IPS-20b (cell line): Measurements from ENCODE around the gene TAL1.
"Not testable (repeated sequence)": the region's sequence is repeated elsewhere in the genome, so short reads cannot be mapped to it uniquely, and the experiment has no call there.

ENCODE experiments used
- H3K27ac ChIP-seq: one replicate; pipeline ENCODE4 v1.5.1; 2013; ENCODE audit warnings: low read length
- H3K27me3 ChIP-seq: 2 replicates; pipeline ENCODE4 v1.6.1; 2013; ENCODE audit warnings: mild to moderate bottlenecking, low read length, inconsistent platforms; ENCODE audit not compliant: insufficient read depth
- H3K36me3 ChIP-seq: 2 replicates; pipeline ENCODE4 v1.6.1; 2013; ENCODE audit warnings: low read depth, mild to moderate bottlenecking, inconsistent platforms, low read length, moderate library complexity; ENCODE audit not compliant: insufficient read depth
- H3K4me1 ChIP-seq: 2 replicates; pipeline ENCODE4 v1.6.1; 2013; ENCODE audit warnings: mild to moderate bottlenecking, control low read depth, inconsistent platforms, low read length, moderate library complexity; ENCODE audit not compliant: insufficient read depth
- H3K4me3 ChIP-seq: 2 replicates; pipeline ENCODE4 v1.5.1; 2013; ENCODE audit warnings: mild to moderate bottlenecking, low read length, inconsistent platforms
- H3K9ac ChIP-seq: 2 replicates; pipeline ENCODE4 v1.6.1; 2013; ENCODE audit warnings: low read depth, mild to moderate bottlenecking, inconsistent platforms, low read length, moderate library complexity
- H3K9me3 ChIP-seq: 2 replicates; pipeline ENCODE4 v1.6.1; 2013; ENCODE audit warnings: mild to moderate bottlenecking, low read depth, low read length, inconsistent platforms; ENCODE audit not compliant: insufficient read depth

Gene TAL1

GRCh38 chr1:47232187-47232874, at the start of gene TAL1:
TSS of gene TAL1 (minus strand) at chr1:47232225. CDS start at chr1:47225888, 6,337 bp downstream.
- peaks cover 5% of the 10 kb centered on the region; the same call in 1 of the 2 replicates for H3K9me3 ChIP-seq
- peaks cover 97% of the 10 kb centered on the region for H3K27me3 ChIP-seq
- peak within 1 kb of the TSS; percentile 54 for H3K4me3 ChIP-seq
- no peaks in the 10 kb centered on the region for H3K36me3 ChIP-seq
- H3K9ac ChIP-seq = no peak within 1 kb of the TSS
- H3K4me1 ChIP-seq = peaks cover 26% of the 10 kb centered on the region; the same call in 1 of the 2 replicates
- no peak within 1 kb of the TSS for H3K27ac ChIP-seq

- Histone ChIP-seq H3K4me3 (no peak overlapping the region), H3K36me3 (peaks cover 83% of the 10 kb centered on the region), H3K4me1 (no peaks in the 10 kb centered on the region), H3K27ac (no peak overlapping the region), H3K27me3 (no peaks in the 10 kb centered on the region), H3K9me3 (no peaks in the 10 kb centered on the region), H3K9ac (no peak overlapping the region)
Observed at GRCh38 chr1:47280142-47280541, 48.1 kb upstream of the TAL1 start.

- Histone ChIP-seq H3K4me3 (no peak overlapping the region), H3K4me1 (no peaks in the 10 kb centered on the region), H3K36me3 (peaks cover 73% of the 10 kb centered on the region), H3K9ac (no peak overlapping the region), H3K9me3 (no peaks in the 10 kb centered on the region), H3K27me3 (no peaks in the 10 kb centered on the region), H3K27ac (no peak overlapping the region)
Observed at GRCh38 chr1:47276850-47277249, 44.8 kb upstream of the TAL1 start.

- H3K4me1 ChIP-seq, H3K4me3 ChIP-seq, H3K27me3 ChIP-seq, H3K9ac ChIP-seq, H3K9me3 ChIP-seq, H3K27ac ChIP-seq: not testable (repeated sequence)
- peaks cover 73% of the 10 kb centered on the region for H3K36me3 ChIP-seq
Observed at GRCh38 chr1:47275811-47276210, 43.8 kb upstream of the TAL1 start.

- not testable (repeated sequence) for H3K4me1 ChIP-seq, H3K9ac ChIP-seq, H3K4me3 ChIP-seq, H3K9me3 ChIP-seq, H3K27ac ChIP-seq, H3K27me3 ChIP-seq
- H3K36me3 ChIP-seq = peaks cover 80% of the 10 kb centered on the region
Observed at GRCh38 chr1:47265529-47265928, 33.5 kb upstream of the TAL1 start.

GRCh38 chr1:47262787-47263413, 30.9 kb upstream of the TAL1 start:
- no peaks in the 10 kb centered on the region for H3K4me1 ChIP-seq
- H3K27me3 ChIP-seq = no peaks in the 10 kb centered on the region
- no peaks in the 10 kb centered on the region for H3K9me3 ChIP-seq
- peaks cover 76% of the 10 kb centered on the region for H3K36me3 ChIP-seq
- no peak overlapping the region for H3K27ac ChIP-seq
- no peak overlapping the region for H3K4me3 ChIP-seq
- H3K9ac ChIP-seq = no peak overlapping the region

- no peak overlapping the region for H3K4me3 ChIP-seq
- H3K9ac ChIP-seq = no peak overlapping the region
- no peaks in the 10 kb centered on the region for H3K27me3 ChIP-seq
- H3K4me1 ChIP-seq = no peaks in the 10 kb centered on the region
- no peak overlapping the region for H3K27ac ChIP-seq
- no peaks in the 10 kb centered on the region for H3K9me3 ChIP-seq
- peaks cover 79% of the 10 kb centered on the region for H3K36me3 ChIP-seq
Observed at GRCh38 chr1:47257224-47257623, 25.2 kb upstream of the TAL1 start.

- no peaks in the 10 kb centered on the region for H3K4me1 ChIP-seq
- H3K27ac ChIP-seq = no peak overlapping the region
- H3K27me3 ChIP-seq = no peaks in the 10 kb centered on the region
- H3K4me3 ChIP-seq = no peak overlapping the region
- no peak overlapping the region for H3K9ac ChIP-seq
- no peaks in the 10 kb centered on the region for H3K9me3 ChIP-seq
- peaks cover 57% of the 10 kb centered on the region for H3K36me3 ChIP-seq
Observed at GRCh38 chr1:47252795-47253194, 20.8 kb upstream of the TAL1 start.

- no peaks in the 10 kb centered on the region for H3K9me3 ChIP-seq
- H3K36me3 ChIP-seq = peaks cover 54% of the 10 kb centered on the region
- H3K27ac ChIP-seq = no peak overlapping the region
- no peaks in the 10 kb centered on the region for H3K27me3 ChIP-seq
- H3K9ac ChIP-seq = no peak overlapping the region
- H3K4me3 ChIP-seq = no peak overlapping the region
- H3K4me1 ChIP-seq = no peaks in the 10 kb centered on the region
Observed at GRCh38 chr1:47252369-47252768, 20.3 kb upstream of the TAL1 start.

GRCh38 chr1:47249755-47250154, 17.7 kb upstream of the TAL1 start:
- peaks cover 3% of the 10 kb centered on the region; the same call in 1 of the 2 replicates for H3K27me3 ChIP-seq
- no peak overlapping the region for H3K27ac ChIP-seq
- H3K36me3 ChIP-seq = peaks cover 31% of the 10 kb centered on the region
- H3K4me1 ChIP-seq = no peaks in the 10 kb centered on the region
- H3K9me3 ChIP-seq = no peaks in the 10 kb centered on the region
- no peak overlapping the region for H3K9ac ChIP-seq
- H3K4me3 ChIP-seq = no peak overlapping the region

GRCh38 chr1:47244339-47244862, 12.4 kb upstream of the TAL1 start:
- Histone ChIP-seq H3K36me3 (no peaks in the 10 kb centered on the region), H3K4me3 (no peak overlapping the region), H3K9ac (no peak overlapping the region), H3K27ac (no peak overlapping the region), H3K4me1 (no peaks in the 10 kb centered on the region; the same call in 1 of the 2 replicates), H3K27me3 (peaks cover 37% of the 10 kb centered on the region), H3K9me3 (no peaks in the 10 kb centered on the region)

GRCh38 chr1:47243910-47244309, 11.9 kb upstream of the TAL1 start:
- Histone ChIP-seq H3K9me3 (no peaks in the 10 kb centered on the region), H3K36me3 (no peaks in the 10 kb centered on the region), H3K27ac (no peak overlapping the region)

More at GRCh38 chr1:47243910-47244309, 11.9 kb upstream of the TAL1 start:
- Histone ChIP-seq H3K9ac (no peak overlapping the region), H3K4me3 (no peak overlapping the region), H3K4me1 (no peaks in the 10 kb centered on the region; the same call in 1 of the 2 replicates), H3K27me3 (peaks cover 42% of the 10 kb centered on the region)
